HG03354 (cell line): ENCODE results near the gene SELENOK.

Source experiments
- ATAC-seq: cut with Tn5 transposase; IDR thresholded peaks from one replicate; pipeline ENCODE4 v1.9.1; 2021; ENCODE audit warnings: mild to moderate bottlenecking; ENCODE audit not compliant: unreplicated experiment, poor library complexity, severe bottlenecking

SELENOK gene

DNA sequence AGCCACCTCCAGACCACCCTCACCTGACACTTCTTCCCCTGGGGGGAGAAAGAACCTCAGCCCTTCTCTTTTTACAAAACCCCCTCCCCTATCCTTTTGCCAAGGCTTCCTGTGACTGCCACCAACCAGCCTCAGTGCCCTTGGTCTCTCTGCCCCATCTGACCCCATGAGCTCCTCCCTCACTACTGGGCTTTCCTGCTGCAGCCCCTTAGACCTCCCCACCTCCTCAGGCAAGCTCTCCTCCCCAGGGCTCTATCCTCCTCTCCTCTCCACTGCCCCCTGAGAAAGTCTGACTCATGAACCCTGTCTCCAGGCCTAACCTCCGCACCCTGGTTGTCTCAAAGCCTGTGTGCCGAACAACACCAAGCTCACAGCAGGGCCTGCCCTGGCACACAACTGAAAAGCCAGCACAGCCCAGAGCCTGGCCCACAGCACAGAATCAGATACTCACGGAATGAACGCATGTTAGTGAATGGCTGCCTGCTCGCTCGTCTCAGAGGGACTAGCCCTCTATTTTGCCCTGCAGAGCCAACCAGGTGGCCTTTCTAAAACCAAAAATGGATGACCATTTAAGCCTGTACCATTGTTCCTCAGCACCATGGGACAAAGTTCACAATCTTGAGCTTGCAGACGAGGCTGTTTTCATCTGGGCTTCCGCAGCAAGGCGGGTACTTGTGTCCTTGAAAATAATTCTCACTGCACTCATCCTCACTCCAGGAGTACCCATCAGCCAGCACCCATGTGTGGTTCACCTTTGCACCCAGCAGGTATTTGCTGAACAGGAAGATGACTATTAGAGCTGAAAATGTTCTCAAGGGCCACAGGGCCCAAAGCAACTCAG is 47.2 kb downstream of the SELENOK start:
- peak; percentile 2 for ATAC-seq

DNA sequence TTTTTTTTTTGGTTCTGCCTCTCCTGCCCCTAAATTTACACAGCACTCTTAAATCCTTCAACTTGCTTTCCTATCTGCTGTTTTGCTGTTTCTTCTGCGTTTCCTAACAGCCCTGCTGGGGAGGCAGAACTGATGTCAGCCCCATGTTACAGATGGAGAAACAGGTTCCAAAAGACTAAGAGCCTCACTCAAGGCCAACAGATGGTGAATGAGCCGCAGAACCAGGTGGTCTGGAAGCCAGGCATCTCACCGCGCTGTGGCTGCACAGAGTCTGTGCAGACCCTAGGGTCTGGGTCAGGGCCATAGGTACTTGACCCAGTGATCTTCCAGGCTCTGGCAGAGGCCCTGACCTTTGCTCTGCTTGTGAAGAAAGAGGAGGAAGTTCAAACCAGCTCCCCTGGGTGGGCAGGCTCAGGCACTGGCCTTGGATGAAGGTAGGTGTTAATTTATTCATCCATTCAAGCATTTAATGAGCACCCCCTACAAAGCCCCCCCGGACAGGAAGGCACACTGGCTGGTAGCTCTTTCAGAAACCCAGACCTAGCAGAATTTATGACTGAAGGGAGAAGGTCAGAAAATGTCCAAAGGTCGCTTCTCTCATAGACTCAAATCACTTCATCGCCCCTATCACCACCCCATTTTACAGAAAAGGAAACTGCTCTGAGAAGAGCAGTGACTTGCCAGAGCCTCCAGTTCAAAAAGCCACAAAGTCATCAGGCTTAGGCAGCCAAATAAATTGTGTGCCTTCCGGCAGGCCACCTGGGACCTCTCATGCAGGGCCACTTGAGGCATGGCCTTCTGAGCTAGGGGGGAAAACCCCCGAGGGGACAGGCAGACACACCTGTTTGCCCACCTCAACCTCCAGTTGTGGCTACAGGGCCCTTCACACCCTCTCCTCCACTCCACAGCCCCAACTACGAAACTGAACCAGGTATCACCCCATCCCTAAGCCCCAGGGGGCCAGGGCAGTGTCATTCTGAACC is 48.2 kb downstream of the SELENOK start:
- ATAC-seq = peak; percentile 45

DNA sequence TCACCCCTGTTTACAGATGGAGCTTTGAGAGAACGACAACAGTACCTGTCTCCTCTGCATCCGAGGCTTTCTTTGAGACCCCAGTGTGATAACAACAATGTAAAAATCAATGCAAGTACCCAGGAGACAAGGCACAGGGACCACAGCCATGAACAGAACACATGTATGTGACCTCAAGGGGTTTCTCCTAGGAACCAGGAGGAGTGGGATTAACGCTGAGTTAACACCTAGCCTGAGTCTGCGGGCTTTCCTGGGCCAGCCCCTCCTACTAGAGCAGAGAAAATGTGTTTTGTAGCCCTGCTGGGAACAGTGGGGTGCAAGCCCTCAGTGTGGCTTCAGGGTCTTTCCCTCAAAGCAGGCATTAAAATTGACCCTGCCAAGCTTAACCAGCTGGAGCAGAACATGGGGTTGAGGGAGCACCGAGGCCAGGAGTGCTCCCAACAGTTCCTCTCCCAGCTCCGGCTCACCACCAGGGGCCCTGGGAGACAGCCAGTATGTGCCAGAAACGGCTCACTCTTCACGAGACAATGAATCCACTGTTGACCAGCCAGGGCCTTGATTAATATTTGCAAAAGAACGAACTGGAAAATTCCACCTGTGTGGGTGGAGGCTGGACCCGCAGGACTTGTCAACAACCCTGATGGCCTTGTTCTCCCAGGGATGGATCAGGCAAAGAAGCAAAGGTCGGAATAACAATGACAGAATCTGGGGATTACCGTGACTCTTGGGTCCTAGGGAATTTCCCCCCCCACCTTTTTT is 49.0 kb downstream of the SELENOK start:
- ATAC-seq = no peak

DNA sequence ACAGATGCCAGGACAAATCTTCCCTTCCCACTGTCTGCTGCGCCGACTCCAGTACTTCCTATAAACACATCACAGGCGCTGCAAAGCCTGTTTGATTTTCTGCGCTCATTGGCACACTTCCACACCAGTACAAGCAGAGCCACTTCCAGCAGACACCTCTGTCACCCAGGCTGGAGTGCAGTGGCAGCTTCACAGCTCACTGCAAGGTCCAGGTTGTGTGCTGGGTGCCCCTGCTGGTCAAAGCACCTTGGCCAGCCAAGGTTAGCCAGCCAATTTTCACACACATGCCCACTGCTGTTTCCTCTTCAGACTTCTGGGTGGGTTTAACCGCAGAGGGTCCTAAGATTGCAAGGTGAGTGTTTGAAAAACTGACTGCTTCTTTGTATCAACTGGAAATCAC is 50.4 kb downstream of the SELENOK start:
- ATAC-seq = no peak

DNA sequence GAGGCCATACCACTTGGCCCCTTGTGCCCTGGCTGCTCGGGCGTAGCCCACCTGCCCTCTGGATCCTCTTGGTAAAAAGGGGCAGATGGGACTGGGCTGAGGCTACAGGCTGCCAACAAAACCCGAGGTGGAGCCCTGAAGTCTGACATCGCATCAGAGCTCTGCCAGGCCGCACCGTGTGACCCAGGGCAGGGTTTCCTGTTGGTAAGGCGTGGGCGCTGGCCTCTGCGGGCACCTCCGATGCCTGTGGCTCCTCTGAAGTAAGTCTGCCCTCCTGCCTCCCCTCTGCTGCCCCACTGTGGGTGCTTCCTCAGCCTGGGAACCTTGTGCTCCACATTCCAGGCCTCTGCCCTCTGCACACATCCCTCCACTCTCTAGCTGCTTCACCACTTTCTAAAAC is 54.3 kb downstream of the SELENOK start:
- no peak for ATAC-seq

DNA sequence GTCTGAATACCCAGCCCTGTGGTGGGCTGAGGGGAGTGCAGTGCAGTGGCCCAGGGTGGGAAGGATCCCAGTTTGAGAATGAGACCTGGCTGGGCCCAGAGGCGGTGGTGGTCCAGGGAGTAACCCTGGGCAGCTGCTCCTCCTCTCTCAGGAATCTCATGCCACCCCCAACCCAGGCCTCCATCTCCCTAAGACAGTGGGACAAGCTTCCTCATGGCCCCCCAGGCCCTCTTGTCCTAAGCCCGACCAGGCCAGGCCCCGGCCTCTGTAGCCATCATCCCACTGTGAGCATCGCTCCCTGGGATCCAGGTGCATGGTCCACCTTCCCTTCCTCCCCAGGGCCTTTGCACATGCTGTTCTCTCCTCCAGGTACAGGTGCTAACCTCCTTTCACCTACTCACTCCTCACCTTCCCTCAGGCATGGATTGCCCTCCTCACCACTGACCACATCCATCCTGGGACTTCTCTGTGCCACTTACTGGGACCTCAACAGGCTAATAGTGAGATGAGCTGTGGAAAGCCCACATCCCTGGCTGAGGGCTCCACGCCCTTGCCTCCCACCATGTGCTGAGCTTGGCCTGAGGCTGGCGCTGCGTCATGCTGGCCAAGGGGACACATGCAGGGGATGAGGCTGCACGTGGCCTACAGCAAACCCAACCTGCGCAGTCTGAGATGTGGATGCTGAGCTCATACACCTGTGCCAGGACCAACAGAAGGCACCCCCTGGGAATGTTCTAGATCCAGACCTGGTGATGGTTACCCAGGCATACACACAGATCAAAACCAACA is 55.4 kb downstream of the SELENOK start:
- no peak for ATAC-seq

DNA sequence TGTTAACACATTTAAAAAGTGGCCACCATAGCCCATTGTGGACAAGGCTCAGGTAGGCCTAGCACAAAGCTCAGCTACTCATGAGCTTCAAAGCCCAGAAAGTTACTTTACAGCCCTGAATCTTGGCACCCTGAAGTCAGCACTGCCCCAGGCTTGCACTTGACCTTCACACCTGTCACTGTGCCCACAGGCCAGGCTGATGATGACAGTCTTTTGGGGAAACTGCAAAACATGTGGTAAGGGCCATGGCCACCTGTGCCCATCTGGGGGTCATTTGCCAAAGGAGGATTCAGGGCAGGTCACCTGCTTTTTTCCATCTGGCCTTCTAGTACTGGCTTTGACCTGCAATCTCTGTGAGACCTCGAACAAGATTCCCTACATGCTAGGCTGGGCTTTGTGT is 56.4 kb downstream of the SELENOK start:
- ATAC-seq = no peak

DNA sequence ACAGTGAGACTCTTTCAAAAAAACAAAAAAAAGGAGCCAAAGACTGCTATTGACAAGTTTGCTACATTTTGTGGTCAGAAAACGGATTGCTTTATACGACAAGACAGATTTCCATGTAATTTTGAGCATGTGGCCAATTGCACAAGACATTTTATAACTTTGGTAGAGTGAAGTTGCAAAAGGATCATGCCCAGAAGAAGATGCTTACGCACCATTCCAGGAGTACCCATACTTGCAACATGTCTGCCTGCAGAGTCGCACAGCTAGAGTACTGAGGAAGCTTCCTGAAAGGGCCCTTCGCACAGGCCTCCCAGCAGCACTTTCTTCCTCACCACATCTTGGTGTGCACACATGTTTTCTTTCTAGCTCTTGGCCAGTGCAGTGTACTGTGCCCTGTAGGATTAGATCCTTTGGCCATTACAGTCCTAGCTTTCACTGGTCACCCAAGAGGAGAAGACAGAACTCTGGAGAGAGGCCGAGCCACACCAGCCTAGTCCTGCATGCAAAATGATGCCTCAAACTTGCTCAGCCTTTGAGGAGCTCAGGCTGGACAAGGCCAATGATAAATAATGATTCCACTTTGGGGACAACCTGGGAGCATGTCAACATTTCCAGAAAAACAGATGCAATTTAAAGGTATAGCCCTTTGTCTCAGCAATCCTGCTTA is 57.1 kb downstream of the SELENOK start:
- no peak for ATAC-seq
